Neural cell (in vitro differentiated cells): ENCODE results near the gene EMILIN1.
A peak's percentile ranks its signal among the peaks of the same experiment; 100 is the strongest.

Source experiments
- CTCF ChIP-seq: fragments of 450-650 bp; IDR thresholded peaks from 2 replicates; pipeline ENCODE4 v1.5.1; 2014; ENCODE audit warnings: antibody characterized with exemption, mild to moderate bottlenecking, moderate library complexity; ENCODE audit not compliant: poor library complexity, severe bottlenecking
- EZH2 ChIP-seq: fragments of 200-600, 300-800 bp; shearing (Covaris generic), sonication (generic); IDR thresholded peaks from 2 replicates; pipeline ENCODE4 v1.6.1; 2014; ENCODE audit warnings: antibody characterized with exemption, low read length, borderline replicate concordance, mild to moderate bottlenecking; ENCODE audit not compliant: insufficient read depth, poor library complexity, severe bottlenecking
- MXI1 ChIP-seq: fragments of 450-650 bp; conservative IDR thresholded peaks from 2 replicates; pipeline ENCODE4 v1.6.1; 2014; ENCODE audit warnings: antibody characterized with exemption, mild to moderate bottlenecking; ENCODE audit not compliant: poor library complexity, severe bottlenecking
- POLR2AphosphoS5 ChIP-seq: IDR thresholded peaks from 2 replicates; pipeline ENCODE4 v1.6.1; 2012
- RAD21 ChIP-seq: fragments of 450-650 bp; conservative IDR thresholded peaks from 2 replicates; pipeline ENCODE4 v1.6.1; 2014; ENCODE audit warnings: antibody characterized with exemption, mild to moderate bottlenecking, moderate library complexity
- REST ChIP-seq: IDR thresholded peaks from 2 replicates; pipeline ENCODE4 v1.6.1; 2012; ENCODE audit warnings: borderline replicate concordance
- TAF1 ChIP-seq: IDR thresholded peaks from 2 replicates; pipeline ENCODE4 v1.6.1; 2012; ENCODE audit warnings: low read depth

GRCh38 chr2:27085673-27086089 lies 7.3 kb downstream of the EMILIN1 start:
- no peak for TF ChIP-seq CTCF
- TF ChIP-seq POLR2AphosphoS5: no peak
- no peak for TF ChIP-seq EZH2
- no peak for TF ChIP-seq MXI1
- TF ChIP-seq TAF1: no peak
- peak; percentile 13 for TF ChIP-seq RAD21
- no peak for TF ChIP-seq REST
